H9 (cell line): ENCODE results near the gene IGSF9. TPM values are rescaled to one million over a fixed set of nuclear protein-coding genes. Genes with fewer than 3 reads are reported as not detected.

Experiments used
- DNase-seq: peaks from one replicate; pipeline ENCODE4 v3.0.0-alpha.2; 2017
- H2AFZ ChIP-seq: one replicate; pipeline ENCODE4 v1.6.1; 2013; ENCODE audit warnings: mild to moderate bottlenecking, low read length, control low read depth, moderate library complexity
- H2AK5ac ChIP-seq: 2 replicates; pipeline ENCODE4 v1.6.1; 2013; ENCODE audit warnings: low read length, control low read depth, mixed read lengths; ENCODE audit not compliant: insufficient read length
- H2BK120ac ChIP-seq: one replicate; pipeline ENCODE4 v1.6.1; 2013; ENCODE audit warnings: low read depth, mild to moderate bottlenecking, low read length, control low read depth, inconsistent platforms; ENCODE audit not compliant: poor library complexity, severe bottlenecking
- H2BK12ac ChIP-seq: 2 replicates; pipeline ENCODE4 v1.6.1; 2013; ENCODE audit warnings: low read length, control low read depth, mixed read lengths, low read depth; ENCODE audit not compliant: insufficient read length
- H2BK15ac ChIP-seq: 2 replicates; pipeline ENCODE4 v1.6.1; 2013; ENCODE audit warnings: low read depth, low read length, control low read depth
- H2BK20ac ChIP-seq: one replicate; pipeline ENCODE4 v1.6.1; 2013; ENCODE audit warnings: low read depth, mild to moderate bottlenecking, low read length, control low read depth, inconsistent platforms; ENCODE audit not compliant: poor library complexity, severe bottlenecking
- H2BK5ac ChIP-seq: 2 replicates; pipeline ENCODE4 v1.6.1; 2013; ENCODE audit warnings: low read length, control low read depth, mixed read lengths; ENCODE audit not compliant: insufficient read length
- H3K14ac ChIP-seq: 2 replicates; pipeline ENCODE4 v1.6.1; 2013; ENCODE audit warnings: low read length, control low read depth; ENCODE audit not compliant: insufficient read depth
- H3K18ac ChIP-seq: 2 replicates; pipeline ENCODE4 v1.6.1; 2013; ENCODE audit warnings: low read depth, mild to moderate bottlenecking, mixed read lengths, low read length, control low read depth; ENCODE audit not compliant: insufficient read length
- H3K23ac ChIP-seq: 2 replicates; pipeline ENCODE4 v1.6.1; 2013; ENCODE audit warnings: low read length, control low read depth, mixed read lengths, low read depth; ENCODE audit not compliant: insufficient read length
- H3K23me2 ChIP-seq: 2 replicates; pipeline ENCODE4 v1.6.1; 2013; ENCODE audit warnings: low read depth, mild to moderate bottlenecking, mixed read lengths, low read length, control low read depth; ENCODE audit not compliant: insufficient read length, poor library complexity, severe bottlenecking
- H3K27ac ChIP-seq: 2 replicates; pipeline ENCODE4 v1.5.1; 2013; ENCODE audit warnings: low read length, control low read depth, mixed read lengths, low read depth; ENCODE audit not compliant: insufficient read length
- H3K27me3 ChIP-seq: 2 replicates; pipeline ENCODE4 v1.6.1; 2013; ENCODE audit warnings: low read length, control low read depth, inconsistent platforms; ENCODE audit not compliant: insufficient read depth
- H3K4ac ChIP-seq: 2 replicates; pipeline ENCODE4 v1.6.1; 2013; ENCODE audit warnings: low read depth, mild to moderate bottlenecking, control low read depth, inconsistent platforms, low read length, moderate library complexity
- H3K4me1 ChIP-seq: 2 replicates; pipeline ENCODE4 v1.6.1; 2013; ENCODE audit warnings: low read length, control low read depth, inconsistent platforms; ENCODE audit not compliant: insufficient read depth
- H3K4me2 ChIP-seq: 2 replicates; pipeline ENCODE4 v1.6.1; 2013; ENCODE audit warnings: low read length, control low read depth, mixed read lengths; ENCODE audit not compliant: insufficient read length, insufficient read depth
- H3K56ac ChIP-seq: 2 replicates; pipeline ENCODE4 v1.6.1; 2013; ENCODE audit warnings: low read depth, mild to moderate bottlenecking, mixed read lengths, low read length, control low read depth; ENCODE audit not compliant: insufficient read length
- H3K79me1 ChIP-seq: 2 replicates; pipeline ENCODE4 v1.6.1; 2013; ENCODE audit warnings: low read depth, mild to moderate bottlenecking, moderate library complexity, low read length, control low read depth, inconsistent platforms; ENCODE audit not compliant: insufficient read depth, poor library complexity, severe bottlenecking
- H3K79me2 ChIP-seq: 2 replicates; pipeline ENCODE4 v1.6.1; 2013; ENCODE audit warnings: low read length, control low read depth, inconsistent platforms; ENCODE audit not compliant: insufficient read depth
- H3K9ac ChIP-seq: 2 replicates; pipeline ENCODE4 v1.6.1; 2013; ENCODE audit warnings: low read length, control low read depth, mixed read lengths; ENCODE audit not compliant: insufficient read length; ENCODE audit errors: extremely low read depth
- H3K9me3 ChIP-seq: one replicate; pipeline ENCODE4 v1.6.1; 2013; ENCODE audit warnings: low read depth, low read length, inconsistent platforms; ENCODE audit not compliant: control insufficient read depth
- H3T11ph ChIP-seq: one replicate; pipeline ENCODE4 v1.6.1; 2013; ENCODE audit warnings: mild to moderate bottlenecking, low read length, control low read depth, inconsistent platforms
- H4K20me1 ChIP-seq: one replicate; pipeline ENCODE4 v1.6.1; 2013; ENCODE audit not compliant: control insufficient read depth, insufficient read length, insufficient read depth
- H4K5ac ChIP-seq: 2 replicates; pipeline ENCODE4 v1.6.1; 2013; ENCODE audit warnings: low read depth, mild to moderate bottlenecking, mixed read lengths, low read length, control low read depth; ENCODE audit not compliant: insufficient read length
- H4K8ac ChIP-seq: replicated peaks from 2 replicates; pipeline ENCODE4 v1.6.1; 2013; ENCODE audit warnings: low read length, control low read depth, mixed read lengths, low read depth; ENCODE audit not compliant: insufficient read length
- H4K91ac ChIP-seq: 2 replicates; pipeline ENCODE4 v1.6.1; 2013; ENCODE audit warnings: low read depth, mild to moderate bottlenecking, moderate library complexity, mixed read lengths, low read length, control low read depth; ENCODE audit not compliant: insufficient read length
- H3K27ac Mint-ChIP-seq, 3 experiments: 2 replicates in 2 of 3; 3 replicates in 1 of 3; pipeline ENCODE4 v1.8.0; 2020 to 2021; ENCODE audit warnings: mixed read lengths in 3 of 3, mild to moderate bottlenecking in 1 of 3, moderate library complexity in 1 of 3
- H3K27me3 Mint-ChIP-seq: 2 replicates; pipeline ENCODE4 v1.8.0; 2021; ENCODE audit warnings: low read depth, mild to moderate bottlenecking, moderate library complexity, mixed read lengths
- H3K36me3 Mint-ChIP-seq, 3 experiments: 2 replicates in 2 of 3; 3 replicates in 1 of 3; pipeline ENCODE4 v1.8.0; 2020 to 2021; ENCODE audit warnings: low read depth in 3 of 3, mixed read lengths in 3 of 3; ENCODE audit not compliant: insufficient read depth in 1 of 3
- H3K4me1 Mint-ChIP-seq, 2 experiments: 2 replicates each; pipeline ENCODE4 v1.8.0; 2020; ENCODE audit warnings: mixed read lengths in 2 of 2
- H3K4me3 Mint-ChIP-seq, 2 experiments: 2 replicates in 1 of 2; 3 replicates in 1 of 2; pipeline ENCODE4 v1.8.0; 2020 to 2021; ENCODE audit warnings: mild to moderate bottlenecking in 2 of 2, mixed read lengths in 2 of 2, moderate library complexity in 1 of 2
- H3K9me3 Mint-ChIP-seq, 2 experiments: 2 replicates in 1 of 2; 3 replicates in 1 of 2; pipeline ENCODE4 v1.8.0; 2020; ENCODE audit warnings: mild to moderate bottlenecking in 2 of 2, mixed read lengths in 2 of 2, moderate library complexity in 1 of 2
- CTCF ChIP-seq: fragments of 200-600 bp; sonication (generic); conservative IDR thresholded peaks from 3 replicates; pipeline ENCODE4 v1.8.0; 2021; ENCODE audit warnings: antibody characterized with exemption, mild to moderate bottlenecking
- WGBS: extraction: QIAGEN DNeasy Blood & Tissue Kit; methylation state at CpG from one replicate; pipeline ENCODE4 v1.1.7; 2013; ENCODE audit warnings: missing lambda C conversion rate, low lambda C conversion rate, mixed read lengths; ENCODE audit not compliant: insufficient read length; ENCODE audit errors: extremely low coverage; 5-methylcytosine and 5-hydroxymethylcytosine counted together
- total RNA-seq: library from RNA; stranded (reverse); gene quantifications from 2 replicates; pipeline ENCODE4 v1.2.1, GENCODE V29; 2021

Gene IGSF9
- total RNA-seq, 1 experiment from 2014 or later = 11.3 TPM

GRCh38 chr1:159972443-159973205 is 27.2 kb upstream of the IGSF9 start:
- no CpG with 5 or more reads among the region's 8 CpGs for WGBS
- H3K14ac ChIP-seq = no peak overlapping the region
- H3K9me3 ChIP-seq = no peaks in the 10 kb centered on the region
- no peaks in the 10 kb centered on the region for H3K36me3 Mint-ChIP-seq
- H3K9ac ChIP-seq = no peak overlapping the region
- no peak overlapping the region for H2AK5ac ChIP-seq
- H3K27ac Mint-ChIP-seq = no peak overlapping the region
- no peaks in the 10 kb centered on the region for H3K79me2 ChIP-seq
- H3K27ac ChIP-seq = no peak overlapping the region
- H3K4me2 ChIP-seq = no peak overlapping the region
- no peak overlapping the region for H3K4me3 Mint-ChIP-seq
- H3K18ac ChIP-seq = no peak overlapping the region
- no peak overlapping the region for H2BK12ac ChIP-seq
- H4K5ac ChIP-seq = no peak overlapping the region
- no peaks in the 10 kb centered on the region for H3K4me1 ChIP-seq
- H4K20me1 ChIP-seq = no peaks in the 10 kb centered on the region
- peaks cover 0 to 7% of the 10 kb centered on the region in 2 experiments; a peak in 1 of 4 replicates for H3K4me1 Mint-ChIP-seq
- no peaks in the 10 kb centered on the region for H3K79me1 ChIP-seq
- DNase-seq = no peak
- no peak overlapping the region for H4K8ac ChIP-seq
- no peaks in the 10 kb centered on the region for H3K23me2 ChIP-seq
- H3K27me3 Mint-ChIP-seq = peaks cover 9% of the 10 kb centered on the region
- H4K91ac ChIP-seq = no peak overlapping the region
- no peak overlapping the region for H3K56ac ChIP-seq
- TF ChIP-seq CTCF = no peak
- no peaks in the 10 kb centered on the region for H3K27me3 ChIP-seq
- H2BK20ac ChIP-seq = no peak overlapping the region
- H2BK15ac ChIP-seq = no peak overlapping the region
- H3K4ac ChIP-seq = no peak overlapping the region
- no peak overlapping the region for H3T11ph ChIP-seq
- H2BK120ac ChIP-seq = no peak overlapping the region
- no peaks in the 10 kb centered on the region for H3K9me3 Mint-ChIP-seq
- H2AFZ ChIP-seq = no peak overlapping the region
- H2BK5ac ChIP-seq = no peak overlapping the region
- H3K23ac ChIP-seq = no peak overlapping the region
